Measurements from ENCODE around the gene ARHGAP18.

ARHGAP18 gene

DNA sequence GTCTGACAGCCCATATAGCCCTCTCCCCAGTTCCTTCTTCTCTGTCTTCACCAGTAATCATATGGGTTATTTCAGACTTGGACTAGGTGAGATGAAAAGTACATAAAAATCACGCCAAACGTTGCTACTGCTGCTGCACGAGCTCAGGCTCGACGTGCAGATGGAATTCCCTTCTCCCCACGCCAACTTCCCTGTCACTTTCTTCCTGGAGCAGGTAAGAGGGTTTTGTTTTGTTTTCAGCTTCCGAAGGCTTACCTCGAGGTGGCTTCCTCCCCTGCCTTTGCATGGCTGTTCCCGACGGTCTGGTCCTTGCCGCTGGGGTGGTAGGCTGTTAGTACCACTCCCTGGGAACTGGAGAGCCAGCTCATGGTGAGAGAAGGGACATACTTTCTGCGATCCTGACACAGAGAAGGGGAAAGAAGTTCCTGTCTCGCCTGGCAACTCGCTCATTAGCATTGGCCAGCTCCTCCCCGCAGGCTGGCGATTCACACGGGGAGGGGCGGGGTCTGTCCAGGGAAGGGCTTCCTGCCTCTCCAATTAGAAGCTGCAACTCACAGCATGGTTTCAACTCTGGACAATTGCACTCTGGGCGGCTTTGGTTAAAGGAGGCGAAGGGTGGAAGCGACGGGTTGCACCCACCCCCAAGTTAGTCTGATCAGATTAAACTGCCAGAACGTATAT, at the start of gene ARHGAP18:
TSS of gene ARHGAP18 (minus strand) at position 409 of the 681 bp plus-strand sequence. CDS start at position 368, 41 bp downstream.
- DNase-seq (ENCODE audit: low spot score in 2 of 2) (peak; percentile 33 to 51), ATAC-seq (replicated peaks; ENCODE audit: extremely low read depth, poor library complexity, severe bottlenecking) (peak; percentile 88)
- H3K27ac Mint-ChIP-seq (ENCODE audit: low read depth), result peak within 1 kb of the TSS; percentile 96
- no peaks in the 10 kb centered on the region for H3K27me3 Mint-ChIP-seq
- H3K9me3 Mint-ChIP-seq, result no peaks in the 10 kb centered on the region
- H3K4me3 Mint-ChIP-seq, result peak within 1 kb of the TSS; percentile 100
- peaks cover 1% of the 10 kb centered on the region for H3K36me3 Mint-ChIP-seq (ENCODE audit: insufficient read depth)
- H3K4me1 Mint-ChIP-seq, result peaks cover 51% of the 10 kb centered on the region

GRCh38 chr6:129755787-129756186, 45.8 kb upstream of the ARHGAP18 start:
- no peak for ATAC-seq (replicated peaks; ENCODE audit: extremely low read depth, poor library complexity, severe bottlenecking)
- Mint-ChIP-seq H3K9me3 (no peaks in the 10 kb centered on the region), H3K27me3 (no peaks in the 10 kb centered on the region), H3K4me3 (no peak overlapping the region), H3K4me1 (peaks cover 11% of the 10 kb centered on the region), H3K27ac (ENCODE audit: low read depth) (no peak overlapping the region), H3K36me3 (ENCODE audit: insufficient read depth) (peaks cover 1% of the 10 kb centered on the region)
- no peak for DNase-seq (ENCODE audit: low spot score in 2 of 2)

DNA sequence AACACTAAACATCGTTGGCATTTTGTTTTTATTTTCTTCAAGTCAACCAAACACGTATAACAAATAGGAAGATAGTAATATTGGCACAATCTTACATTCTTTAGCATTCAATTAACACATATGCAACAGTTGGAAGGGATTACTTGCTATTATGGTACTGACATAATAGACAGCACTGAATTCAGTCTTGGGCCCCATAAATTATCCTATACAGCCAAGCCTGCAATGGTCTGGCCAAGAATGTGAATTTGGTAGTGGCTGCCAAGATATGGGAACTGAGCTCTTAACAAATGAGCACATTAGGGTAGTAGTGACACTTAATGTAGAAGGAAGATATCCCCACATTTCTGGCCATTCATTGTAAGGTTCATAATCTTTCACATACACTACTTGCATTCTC, 44.8 kb upstream of the ARHGAP18 start:
- H3K4me1 Mint-ChIP-seq, result peaks cover 19% of the 10 kb centered on the region
- H3K4me3 Mint-ChIP-seq, result no peak overlapping the region
- DNase-seq (ENCODE audit: low spot score in 2 of 2) (no peak), ATAC-seq (replicated peaks; ENCODE audit: extremely low read depth, poor library complexity, severe bottlenecking) (no peak)
- H3K9me3 Mint-ChIP-seq, result no peaks in the 10 kb centered on the region
- H3K27me3 Mint-ChIP-seq, result no peaks in the 10 kb centered on the region
- no peak overlapping the region for H3K27ac Mint-ChIP-seq (ENCODE audit: low read depth)
- H3K36me3 Mint-ChIP-seq (ENCODE audit: insufficient read depth), result peaks cover 1% of the 10 kb centered on the region

DNA sequence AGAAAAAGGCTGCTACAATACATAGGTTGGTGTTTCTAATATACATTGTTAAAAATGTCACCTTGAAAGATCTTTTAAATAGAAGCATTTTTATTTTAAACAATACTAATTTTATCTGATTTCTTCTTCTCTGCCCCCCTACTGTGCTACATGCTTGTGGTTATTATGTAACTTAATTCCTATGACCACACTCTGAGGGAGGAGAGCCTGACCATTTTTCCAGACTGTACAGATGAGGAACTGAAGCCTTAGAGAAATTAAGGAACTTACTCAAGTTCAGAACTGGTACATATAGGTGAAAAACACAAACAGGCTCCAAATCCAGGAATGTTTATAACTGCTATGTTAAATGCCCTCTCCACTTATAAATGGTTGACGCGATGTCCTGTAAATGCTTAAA, 43.4 kb upstream of the ARHGAP18 start:
- no peaks in the 10 kb centered on the region for H3K9me3 Mint-ChIP-seq
- H3K4me1 Mint-ChIP-seq, result peaks cover 33% of the 10 kb centered on the region
- DNase-seq (ENCODE audit: low spot score in 2 of 2) (no peak), ATAC-seq (replicated peaks; ENCODE audit: extremely low read depth, poor library complexity, severe bottlenecking) (no peak)
- no peak overlapping the region for H3K27ac Mint-ChIP-seq (ENCODE audit: low read depth)
- H3K36me3 Mint-ChIP-seq (ENCODE audit: insufficient read depth), result peaks cover 7% of the 10 kb centered on the region
- no peaks in the 10 kb centered on the region for H3K27me3 Mint-ChIP-seq
- no peak overlapping the region for H3K4me3 Mint-ChIP-seq

GRCh38 chr6:129751384-129751783, 41.4 kb upstream of the ARHGAP18 start:
- ATAC-seq (replicated peaks; ENCODE audit: extremely low read depth, poor library complexity, severe bottlenecking), result no peak
- DNase-seq (ENCODE audit: low spot score in 2 of 2), result no peak
- Mint-ChIP-seq H3K27ac (ENCODE audit: low read depth) (peak overlapping the region; percentile 68), H3K36me3 (ENCODE audit: insufficient read depth) (peaks cover 9% of the 10 kb centered on the region), H3K4me3 (no peak overlapping the region), H3K9me3 (no peaks in the 10 kb centered on the region), H3K4me1 (peaks cover 37% of the 10 kb centered on the region), H3K27me3 (no peaks in the 10 kb centered on the region)

DNA sequence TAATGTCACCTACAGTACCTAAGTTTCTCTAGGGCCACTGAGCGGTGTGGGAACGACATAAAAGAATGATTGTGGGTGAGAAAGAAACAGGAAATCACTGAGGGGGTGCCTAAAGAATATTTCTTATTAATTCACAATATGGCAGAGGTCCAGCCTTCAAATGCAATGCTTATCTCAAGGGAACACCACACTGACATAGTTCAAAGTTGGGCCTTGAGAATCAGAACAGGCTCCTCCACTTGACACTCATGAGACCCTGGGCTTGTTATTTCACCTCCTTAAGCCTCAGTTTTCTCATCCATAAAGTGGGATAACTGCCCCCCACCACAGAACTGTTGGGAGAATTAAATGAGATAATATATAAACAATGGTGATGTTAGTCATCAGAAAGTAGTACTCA, 40.4 kb upstream of the ARHGAP18 start:
- H3K9me3 Mint-ChIP-seq, result no peaks in the 10 kb centered on the region
- peaks cover 37% of the 10 kb centered on the region for H3K4me1 Mint-ChIP-seq
- peak overlapping the region; percentile 86 for H3K27ac Mint-ChIP-seq (ENCODE audit: low read depth)
- H3K36me3 Mint-ChIP-seq (ENCODE audit: insufficient read depth), result peaks cover 9% of the 10 kb centered on the region
- H3K4me3 Mint-ChIP-seq, result peak overlapping the region; percentile 79
- ATAC-seq (replicated peaks; ENCODE audit: extremely low read depth, poor library complexity, severe bottlenecking), result peak; percentile 35
- no peak for DNase-seq (ENCODE audit: low spot score in 2 of 2)
- no peaks in the 10 kb centered on the region for H3K27me3 Mint-ChIP-seq

DNA sequence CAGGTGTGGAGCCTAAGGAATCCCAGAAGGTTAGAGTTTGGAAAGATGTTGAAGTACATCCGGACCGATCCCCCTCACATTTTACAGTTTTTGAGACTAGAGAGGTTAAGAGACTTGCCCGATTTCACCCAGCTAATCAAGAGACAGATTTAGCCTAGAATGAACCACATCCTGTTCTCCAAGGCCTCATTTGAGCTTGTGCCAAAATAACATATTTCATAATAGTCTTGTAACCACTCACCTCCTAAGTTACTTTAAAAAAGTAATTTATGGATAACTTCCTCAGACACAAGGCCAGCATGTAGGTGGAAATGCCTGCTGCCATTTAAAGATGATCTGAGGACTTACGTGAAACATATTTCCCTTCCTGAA, 39.8 kb upstream of the ARHGAP18 start:
- Mint-ChIP-seq H3K36me3 (ENCODE audit: insufficient read depth) (peaks cover 9% of the 10 kb centered on the region), H3K27me3 (no peaks in the 10 kb centered on the region), H3K4me3 (peak overlapping the region; percentile 79), H3K9me3 (no peaks in the 10 kb centered on the region), H3K27ac (ENCODE audit: low read depth) (peak overlapping the region; percentile 86), H3K4me1 (peaks cover 37% of the 10 kb centered on the region)
- ATAC-seq (replicated peaks; ENCODE audit: extremely low read depth, poor library complexity, severe bottlenecking), result peak; percentile 75
- DNase-seq (ENCODE audit: low spot score in 2 of 2), result peak in 1 of 2 donors; percentile 24

- ATAC-seq (replicated peaks; ENCODE audit: extremely low read depth, poor library complexity, severe bottlenecking) (no peak), DNase-seq (ENCODE audit: low spot score in 2 of 2) (no peak)
- peak overlapping the region; percentile 79 for H3K4me3 Mint-ChIP-seq
- H3K9me3 Mint-ChIP-seq, result no peaks in the 10 kb centered on the region
- H3K4me1 Mint-ChIP-seq, result peaks cover 37% of the 10 kb centered on the region
- H3K27ac Mint-ChIP-seq (ENCODE audit: low read depth), result peak overlapping the region; percentile 86
- no peaks in the 10 kb centered on the region for H3K27me3 Mint-ChIP-seq
- H3K36me3 Mint-ChIP-seq (ENCODE audit: insufficient read depth), result peaks cover 9% of the 10 kb centered on the region
Observed at GRCh38 chr6:129748901-129749748, 39.1 kb upstream of the ARHGAP18 start.

DNA sequence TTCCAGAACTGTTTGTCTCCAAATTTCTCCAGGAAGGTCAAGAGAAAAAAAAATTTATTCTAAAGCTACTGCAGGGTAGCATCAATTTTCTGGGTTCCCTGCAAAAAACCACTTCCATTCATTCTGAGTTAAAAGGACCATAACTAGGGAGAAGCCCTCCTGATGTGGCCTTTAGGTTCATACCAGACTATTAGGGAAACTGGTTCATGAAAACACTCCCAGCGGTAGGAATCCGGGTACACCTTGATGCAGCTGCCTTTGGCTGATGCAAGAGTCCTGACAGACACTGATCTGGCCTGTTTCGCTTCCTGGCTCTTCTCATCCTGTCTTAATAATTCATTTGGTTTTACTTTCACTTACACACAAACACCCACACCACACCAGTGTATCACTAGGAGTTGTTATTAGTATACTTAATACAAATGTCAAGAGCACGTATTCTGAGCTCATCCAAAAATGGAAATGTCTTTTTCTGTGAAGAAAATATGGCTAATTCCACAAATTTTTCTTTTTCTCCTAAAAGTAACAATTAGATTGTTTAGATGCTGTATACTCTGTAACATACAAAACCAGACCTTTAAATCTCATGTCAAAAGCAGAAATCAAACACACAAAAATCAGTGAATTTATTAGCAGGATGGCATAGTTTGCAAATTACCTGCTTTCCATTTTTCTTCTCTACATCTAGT, 38.4 kb upstream of the ARHGAP18 start:
- ATAC-seq (replicated peaks; ENCODE audit: extremely low read depth, poor library complexity, severe bottlenecking), result peak; percentile 87
- peak in 1 of 2 donors; percentile 24 for DNase-seq (ENCODE audit: low spot score in 2 of 2)
- H3K9me3 Mint-ChIP-seq, result no peaks in the 10 kb centered on the region
- H3K36me3 Mint-ChIP-seq (ENCODE audit: insufficient read depth), result peaks cover 9% of the 10 kb centered on the region
- H3K4me3 Mint-ChIP-seq, result peak overlapping the region; percentile 79
- peaks cover 37% of the 10 kb centered on the region for H3K4me1 Mint-ChIP-seq
- peak overlapping the region; percentile 86 for H3K27ac Mint-ChIP-seq (ENCODE audit: low read depth)
- no peaks in the 10 kb centered on the region for H3K27me3 Mint-ChIP-seq

DNA sequence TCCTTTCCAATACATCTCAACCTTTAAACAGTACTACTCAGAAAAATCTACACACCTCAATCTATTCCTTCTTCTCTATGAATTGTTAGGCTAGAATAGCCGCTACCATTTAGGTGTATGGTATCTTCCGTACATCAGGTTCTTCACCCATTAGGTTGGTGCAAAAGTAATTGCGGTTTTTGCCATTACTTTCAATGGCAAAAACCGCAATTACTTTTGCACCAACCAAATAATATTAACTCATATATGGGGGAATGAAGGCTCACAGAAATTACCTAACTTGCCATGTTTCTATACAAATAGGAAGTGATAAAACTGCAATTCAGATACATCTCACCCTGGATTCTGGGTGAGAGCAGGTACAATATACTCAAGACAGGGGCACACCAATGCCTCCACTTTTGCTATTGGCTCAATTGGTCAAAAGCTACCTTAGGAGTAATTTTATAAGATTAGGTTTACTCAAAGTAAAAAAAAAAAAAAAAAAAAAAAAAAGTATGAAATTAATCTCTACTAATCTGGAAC, 37.7 kb upstream of the ARHGAP18 start:
- Mint-ChIP-seq H3K36me3 (ENCODE audit: insufficient read depth) (peaks cover 9% of the 10 kb centered on the region), H3K4me3 (no peak overlapping the region)

DNA sequence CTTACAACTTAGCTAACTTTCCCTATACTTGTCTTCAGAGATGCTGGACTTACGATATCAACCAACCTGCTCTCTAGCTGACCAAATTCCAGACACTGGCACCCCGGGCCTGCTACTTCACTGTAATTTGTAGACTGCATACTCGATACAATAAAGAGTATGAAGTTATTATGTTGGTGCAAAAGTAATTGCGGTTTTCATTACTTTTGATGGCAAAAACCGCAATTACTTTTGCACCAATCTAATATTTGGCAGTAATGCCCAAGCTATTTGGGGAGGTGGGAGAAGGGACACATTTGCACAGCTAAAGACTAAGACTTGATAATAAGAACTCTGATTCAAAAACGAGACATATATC, 34.9 kb upstream of the ARHGAP18 start:
- H3K4me1 Mint-ChIP-seq, result peaks cover 26% of the 10 kb centered on the region
- no peak overlapping the region for H3K27ac Mint-ChIP-seq (ENCODE audit: low read depth)
- H3K9me3 Mint-ChIP-seq, result no peaks in the 10 kb centered on the region
- H3K4me3 Mint-ChIP-seq, result no peak overlapping the region
- H3K36me3 Mint-ChIP-seq (ENCODE audit: insufficient read depth), result peaks cover 7% of the 10 kb centered on the region
- ATAC-seq (replicated peaks; ENCODE audit: extremely low read depth, poor library complexity, severe bottlenecking) (no peak), DNase-seq (ENCODE audit: low spot score in 2 of 2) (no peak)
- H3K27me3 Mint-ChIP-seq, result no peaks in the 10 kb centered on the region

More for the DNA sequence above, 37.7 kb upstream of the ARHGAP18 start:
- Mint-ChIP-seq H3K27me3 (no peaks in the 10 kb centered on the region), H3K9me3 (no peaks in the 10 kb centered on the region), H3K27ac (ENCODE audit: low read depth) (peak overlapping the region; percentile 86), H3K4me1 (peaks cover 37% of the 10 kb centered on the region)
- ATAC-seq (replicated peaks; ENCODE audit: extremely low read depth, poor library complexity, severe bottlenecking), result no peak
- DNase-seq (ENCODE audit: low spot score in 2 of 2), result no peak

- Mint-ChIP-seq H3K9me3 (no peaks in the 10 kb centered on the region), H3K36me3 (ENCODE audit: insufficient read depth) (peaks cover 5% of the 10 kb centered on the region), H3K4me1 (peaks cover 25% of the 10 kb centered on the region), H3K27ac (ENCODE audit: low read depth) (no peak overlapping the region), H3K4me3 (no peak overlapping the region), H3K27me3 (no peaks in the 10 kb centered on the region)
- ATAC-seq (replicated peaks; ENCODE audit: extremely low read depth, poor library complexity, severe bottlenecking), result no peak
- no peak for DNase-seq (ENCODE audit: low spot score in 2 of 2)
Observed at GRCh38 chr6:129744201-129744879, 34.4 kb upstream of the ARHGAP18 start.

Data from central memory CD8-positive, alpha-beta T cell (primary cell).